ENCODE data around the gene WDR88.
"Not testable (repeated sequence)": the region's sequence is repeated elsewhere in the genome, so short reads cannot be mapped to it uniquely, and the experiment has no call there.

DNA sequence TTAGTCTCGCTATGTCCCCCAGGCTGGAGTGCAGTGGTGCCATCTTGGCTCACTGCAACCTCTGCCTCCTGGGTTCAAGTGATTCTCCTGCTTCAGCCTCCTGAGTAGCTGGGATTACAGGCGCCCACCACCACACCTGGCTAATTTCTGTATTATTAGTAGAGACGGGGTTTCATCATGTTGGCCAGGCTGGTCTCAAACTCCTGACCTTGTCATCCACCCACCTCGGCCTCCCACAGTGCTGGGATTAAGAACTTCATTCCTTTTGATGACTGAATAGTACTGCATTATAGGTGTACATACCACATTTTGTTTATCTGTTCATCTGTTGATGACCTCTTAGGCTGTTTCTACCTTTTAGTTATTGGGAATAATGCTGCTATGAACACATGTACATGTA, 20.7 kb downstream of the WDR88 start:
- TF ChIP-seq, protein P1, sequence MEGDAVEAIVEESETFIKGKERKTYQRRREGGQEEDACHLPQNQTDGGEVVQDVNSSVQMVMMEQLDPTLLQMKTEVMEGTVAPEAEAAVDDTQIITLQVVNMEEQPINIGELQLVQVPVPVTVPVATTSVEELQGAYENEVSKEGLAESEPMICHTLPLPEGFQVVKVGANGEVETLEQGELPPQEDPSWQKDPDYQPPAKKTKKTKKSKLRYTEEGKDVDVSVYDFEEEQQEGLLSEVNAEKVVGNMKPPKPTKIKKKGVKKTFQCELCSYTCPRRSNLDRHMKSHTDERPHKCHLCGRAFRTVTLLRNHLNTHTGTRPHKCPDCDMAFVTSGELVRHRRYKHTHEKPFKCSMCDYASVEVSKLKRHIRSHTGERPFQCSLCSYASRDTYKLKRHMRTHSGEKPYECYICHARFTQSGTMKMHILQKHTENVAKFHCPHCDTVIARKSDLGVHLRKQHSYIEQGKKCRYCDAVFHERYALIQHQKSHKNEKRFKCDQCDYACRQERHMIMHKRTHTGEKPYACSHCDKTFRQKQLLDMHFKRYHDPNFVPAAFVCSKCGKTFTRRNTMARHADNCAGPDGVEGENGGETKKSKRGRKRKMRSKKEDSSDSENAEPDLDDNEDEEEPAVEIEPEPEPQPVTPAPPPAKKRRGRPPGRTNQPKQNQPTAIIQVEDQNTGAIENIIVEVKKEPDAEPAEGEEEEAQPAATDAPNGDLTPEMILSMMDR (IDR thresholded peaks at IDR 0.05) = not testable (repeated sequence)
- TF ChIP-seq EZH2 (IDR thresholded peaks at IDR 0.05; ENCODE audit: borderline replicate concordance, insufficient read depth, low read depth, low read length, poor library complexity, severe bottlenecking) = not testable (repeated sequence)
